Suprapubic skin (tissue), 4 donors: ENCODE measurements around the gene CKB.

Experiments
- CTCF ChIP-seq, 2 donors: fragments of 200-600 bp in 1 of 2; fragments of 450-650 bp in 1 of 2; sonication (generic) in 1 of 2; IDR thresholded peaks; one replicate each; pipeline ENCODE4 v1.5.1; 2016 to 2019; ENCODE audit warnings: antibody characterized with exemption in 2 of 2, mild to moderate bottlenecking in 1 of 2, moderate library complexity in 1 of 2
- EP300 ChIP-seq: sonication (generic); formaldehyde crosslinking; IDR thresholded peaks from one replicate; pipeline ENCODE4 v1.6.1; 2017; ENCODE audit warnings: antibody characterized with exemption
- POLR2A ChIP-seq, 2 donors: fragments of 450-650 bp; IDR thresholded peaks; one replicate each; pipeline ENCODE4 v1.6.1; 2017; ENCODE audit warnings: antibody characterized with exemption in 2 of 2, mild to moderate bottlenecking in 2 of 2, moderate library complexity in 2 of 2
- POLR2AphosphoS5 ChIP-seq, 3 donors: sonication (generic); formaldehyde crosslinking; IDR thresholded peaks; one replicate each; pipeline ENCODE4 v1.6.1; 2017; ENCODE audit warnings: antibody characterized with exemption in 3 of 3

- TF ChIP-seq CTCF (IDR thresholded peaks at IDR 0.05), result no peak
- no peak for TF ChIP-seq EP300
- no peak for TF ChIP-seq POLR2AphosphoS5 (IDR thresholded peaks at IDR 0.05)
- no peak for TF ChIP-seq POLR2A (IDR thresholded peaks at IDR 0.05)
These were observed 27.0 kb upstream of the CKB start for GRCh38 chr14:103549361-103550311.
